SHP77 (cell line): ENCODE results near the gene GTPBP6.
"Not testable (repeated sequence)": the region's sequence is repeated elsewhere in the genome, so short reads cannot be mapped to it uniquely, and the experiment has no call there.

Experiments used
- DNase-seq, 2 experiments: peaks; one replicate each; lab custom pipeline; 2025; lab: John Stamatoyannopoulos, UW

The GTPBP6 gene

DNA sequence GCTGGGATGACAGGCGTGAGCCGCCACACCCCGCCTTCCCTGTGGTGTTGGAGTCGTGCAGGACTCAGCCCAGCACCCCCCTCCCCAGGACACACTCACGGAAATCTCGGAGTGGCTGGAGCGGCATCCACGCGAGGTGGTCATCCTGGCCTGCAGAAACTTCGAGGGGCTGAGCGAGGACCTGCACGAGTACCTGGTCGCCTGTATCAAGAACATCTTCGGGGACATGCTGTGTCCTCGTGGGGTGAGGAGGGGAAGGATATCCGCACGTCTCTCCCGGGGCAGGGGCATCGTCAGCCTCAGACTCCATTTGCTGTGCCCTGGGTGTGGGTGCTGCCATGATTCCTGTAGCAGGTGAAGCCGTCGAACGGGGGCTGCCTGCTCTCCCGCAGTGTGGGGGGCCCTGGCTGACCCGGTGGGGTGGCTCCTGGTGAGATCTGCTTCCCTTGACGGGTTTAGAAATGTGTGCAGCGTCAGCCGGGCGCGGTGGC lies 27.1 kb downstream of the GTPBP6 start:
- DNase-seq = no peak

GRCh38 chrX:290476-291166 lies 28.0 kb downstream of the GTPBP6 start:
- no peak for DNase-seq

- DNase-seq = no peak
Observed at GRCh38 chrX:288561-288991, 30.0 kb downstream of the GTPBP6 start.

DNA sequence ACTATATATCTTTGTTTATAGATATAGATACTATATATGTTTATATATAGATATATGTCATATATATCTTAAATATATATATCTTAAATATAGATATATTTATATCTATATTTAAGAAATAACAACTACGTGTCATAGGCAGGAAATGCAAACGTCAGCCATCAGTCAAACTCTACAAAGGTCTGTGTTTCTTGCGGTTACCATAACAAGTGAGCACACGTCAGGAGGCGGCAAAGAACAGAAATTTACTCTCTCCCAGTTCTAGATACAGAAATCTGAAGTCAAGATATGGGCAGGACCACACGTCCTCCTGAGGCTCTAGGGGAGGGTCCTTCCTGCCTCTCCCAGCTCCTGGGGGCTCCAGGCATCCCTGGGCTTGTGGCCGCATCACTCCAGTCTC lies 30.9 kb downstream of the GTPBP6 start:
- DNase-seq = no peak

DNA sequence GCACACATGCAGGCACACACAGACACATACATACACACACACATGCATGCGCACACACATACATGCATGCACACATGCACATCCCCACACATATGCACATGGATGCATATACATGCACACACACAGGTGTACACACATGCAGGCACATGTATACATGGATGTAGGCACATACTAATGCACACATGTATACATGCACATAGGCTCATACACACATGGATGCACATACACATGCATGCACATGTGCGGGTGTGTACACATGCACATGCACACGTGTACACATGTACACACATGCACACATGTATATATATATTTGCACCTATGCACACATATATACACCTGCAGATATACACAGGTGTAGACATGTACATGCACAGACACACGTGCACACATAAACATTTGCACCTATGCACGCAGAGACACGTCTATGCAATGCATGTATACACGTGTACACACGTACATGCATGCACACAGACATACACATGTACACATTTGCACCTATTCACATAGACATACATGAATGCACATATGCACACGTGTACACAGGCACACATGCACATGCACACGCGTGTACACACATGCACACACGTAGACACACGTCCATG lies 33.4 kb downstream of the GTPBP6 start:
- DNase-seq = no peak

DNA sequence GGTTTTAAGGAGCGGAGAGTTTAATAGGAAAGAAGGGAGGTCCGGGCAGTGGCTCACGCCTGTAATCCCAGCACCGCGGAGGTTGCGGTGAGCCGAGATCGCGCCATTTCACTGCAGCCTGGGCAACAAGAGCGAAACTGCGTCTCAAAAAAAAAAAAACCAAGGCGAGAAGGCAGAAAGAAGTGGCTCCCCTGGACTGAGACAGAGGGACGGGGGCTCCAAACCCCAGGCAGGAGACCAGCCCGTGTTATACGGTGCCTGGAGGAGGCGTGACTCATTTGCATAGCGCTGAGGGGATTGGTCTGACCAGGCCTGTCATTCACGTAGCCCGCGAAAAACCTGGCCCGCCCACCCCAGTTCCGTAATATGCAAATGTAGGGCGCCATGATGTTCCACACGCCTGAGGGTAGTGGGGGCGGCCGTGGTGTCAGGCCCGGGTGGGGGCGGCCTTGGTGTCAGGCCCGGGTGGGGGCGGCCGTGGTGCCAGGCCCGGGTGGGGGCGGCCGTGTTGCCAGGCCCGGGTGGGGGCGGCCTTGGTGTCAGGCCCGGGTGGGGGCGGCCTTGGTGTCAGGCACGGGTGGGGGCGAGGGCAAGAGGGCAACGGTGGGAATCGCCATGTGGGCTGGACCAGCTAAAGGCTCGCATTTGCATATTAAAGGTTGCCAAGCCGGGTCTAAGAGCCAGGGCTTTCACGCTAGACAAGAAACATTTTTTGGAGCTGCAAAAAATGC lies 35.3 kb downstream of the GTPBP6 start:
- no peak for DNase-seq

- not testable (repeated sequence) for DNase-seq
Observed at GRCh38 chrX:282000-282681, 36.5 kb downstream of the GTPBP6 start.

- DNase-seq = no peak
Observed at GRCh38 chrX:281166-281999, 37.2 kb downstream of the GTPBP6 start, which contains the start of gene PLCXD1. TSS of gene PLCXD1 (plus strand) at chrX:281381. CDS start at chrX:284188, 2,807 bp downstream.

- DNase-seq = not testable (repeated sequence)
Observed at GRCh38 chrX:280722-281121, 37.9 kb downstream of the GTPBP6 start.

- DNase-seq = not testable (repeated sequence)
Observed at GRCh38 chrX:279757-280604, 38.6 kb downstream of the GTPBP6 start.

DNA sequence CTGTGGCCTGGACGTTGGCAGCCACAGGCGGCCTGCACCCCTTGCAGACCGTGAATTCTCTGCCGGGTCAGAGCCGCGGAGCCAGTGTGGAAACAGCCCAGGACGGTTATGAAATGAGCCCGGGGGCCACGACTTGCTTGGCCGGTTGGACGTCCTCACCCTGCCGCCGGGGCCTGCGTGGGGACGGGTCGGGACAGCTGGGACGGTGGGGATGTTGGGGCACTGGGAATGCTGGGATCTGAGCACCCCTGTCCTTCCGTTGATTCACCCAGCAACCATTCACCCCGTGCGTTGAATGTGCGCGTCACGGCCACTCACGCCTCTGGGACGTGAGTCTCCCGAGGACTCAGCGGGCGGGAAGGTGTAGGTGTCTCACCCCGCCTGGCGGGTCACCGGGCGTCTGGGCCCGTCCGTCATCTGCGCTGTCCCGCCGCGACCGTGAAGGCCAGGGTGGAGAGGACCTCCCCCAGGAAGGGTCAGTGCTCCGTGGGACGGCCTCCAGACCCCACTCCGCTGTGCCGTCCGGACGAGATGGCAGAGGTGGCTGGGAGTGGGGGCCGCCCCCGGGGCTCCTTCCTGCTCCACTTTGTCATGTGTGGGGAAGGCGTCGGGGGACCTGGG lies 41.9 kb downstream of the GTPBP6 start:
- no peak for DNase-seq

DNA sequence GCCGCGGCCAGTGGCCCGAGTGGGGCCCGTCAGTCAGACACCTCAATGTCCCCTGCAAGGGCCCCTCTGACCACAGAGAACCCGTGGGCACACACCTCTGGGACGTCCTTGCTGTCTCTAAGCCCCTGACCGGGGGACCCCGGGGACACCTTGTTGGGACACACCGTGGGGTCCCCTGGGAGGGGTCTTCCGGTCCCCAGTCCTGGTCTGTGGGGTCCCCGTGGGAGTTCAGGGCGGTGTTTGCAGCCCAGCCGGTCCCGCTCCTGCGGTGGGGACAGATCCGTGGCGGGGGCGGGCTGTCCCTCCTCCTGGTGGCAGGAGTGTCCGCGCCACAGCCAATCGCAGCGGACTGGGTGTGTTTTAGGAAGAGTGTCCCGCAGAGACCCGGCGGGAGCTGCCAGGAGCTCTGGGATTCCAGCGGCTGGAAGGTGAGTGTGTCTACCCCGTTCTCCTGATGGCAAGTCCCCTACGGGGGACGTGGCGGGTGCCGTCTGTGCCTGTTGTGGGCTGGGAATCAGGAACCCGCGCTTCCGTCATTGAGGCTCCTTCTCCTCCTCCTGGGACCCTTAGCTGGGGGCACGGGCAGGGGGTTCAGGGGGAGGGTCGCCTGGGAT lies 42.5 kb downstream of the GTPBP6 start:
- DNase-seq = no peak

- no peak for DNase-seq
Observed at GRCh38 chrX:275476-275966, 43.1 kb downstream of the GTPBP6 start.

DNA sequence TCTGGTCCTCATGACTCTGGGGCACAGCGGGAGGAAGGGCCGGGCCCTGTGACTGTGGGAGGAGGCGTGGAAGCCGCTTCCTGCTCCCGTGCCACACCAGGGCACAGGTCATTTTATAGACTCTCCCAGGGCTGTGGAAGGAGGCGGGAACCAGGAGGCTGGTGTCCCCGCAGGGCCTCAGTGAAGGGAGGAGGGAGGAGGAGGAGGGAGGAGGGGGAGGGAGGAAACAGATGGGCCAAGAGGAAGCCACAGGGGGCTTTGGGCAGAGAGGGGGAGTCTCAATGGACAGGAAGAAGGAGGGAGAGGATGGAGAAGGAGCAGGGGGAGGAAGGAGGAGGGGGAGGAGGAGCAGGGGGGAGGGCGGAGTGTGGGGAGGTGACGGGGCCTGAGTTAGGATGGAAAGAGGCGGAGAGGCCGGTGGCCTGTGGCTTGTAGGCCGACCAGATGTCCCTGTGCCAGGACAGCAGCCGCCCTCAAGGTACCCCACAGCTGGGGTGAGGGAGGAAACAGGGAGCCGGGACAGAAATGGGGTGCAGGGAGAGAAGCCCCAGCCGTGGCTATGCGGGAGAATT lies 43.6 kb downstream of the GTPBP6 start:
- DNase-seq = no peak

DNA sequence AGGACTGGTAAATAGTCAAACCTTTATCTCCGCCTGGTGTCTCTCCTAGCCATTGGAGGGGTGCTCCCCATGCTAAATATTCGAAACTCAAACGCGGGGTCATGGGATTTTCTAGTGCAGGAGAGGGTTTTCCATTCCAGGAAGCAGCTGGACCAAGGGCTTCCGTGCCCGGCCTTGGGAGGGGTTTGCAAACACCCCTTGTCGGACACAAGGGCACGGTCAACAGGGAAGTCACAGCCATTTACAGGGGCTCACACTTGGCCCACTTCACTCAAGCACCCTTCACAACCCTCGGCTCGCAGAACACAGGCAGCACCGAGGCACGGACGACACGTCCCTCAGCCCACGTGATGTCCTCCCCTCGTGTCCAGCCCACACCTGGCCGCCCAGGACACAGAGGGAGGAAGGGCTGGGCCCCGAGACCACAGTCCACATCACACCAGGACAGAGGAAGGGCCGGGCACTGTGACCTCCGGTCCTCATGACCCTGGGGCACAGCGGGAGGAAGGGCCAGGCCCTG lies 47.7 kb downstream of the GTPBP6 start:
- no peak for DNase-seq

GRCh38 chrX:267771-268261 lies 50.8 kb downstream of the GTPBP6 start:
- DNase-seq = no peak

GRCh38 chrX:265502-265901 lies 53.1 kb downstream of the GTPBP6 start:
- DNase-seq = no peak

DNA sequence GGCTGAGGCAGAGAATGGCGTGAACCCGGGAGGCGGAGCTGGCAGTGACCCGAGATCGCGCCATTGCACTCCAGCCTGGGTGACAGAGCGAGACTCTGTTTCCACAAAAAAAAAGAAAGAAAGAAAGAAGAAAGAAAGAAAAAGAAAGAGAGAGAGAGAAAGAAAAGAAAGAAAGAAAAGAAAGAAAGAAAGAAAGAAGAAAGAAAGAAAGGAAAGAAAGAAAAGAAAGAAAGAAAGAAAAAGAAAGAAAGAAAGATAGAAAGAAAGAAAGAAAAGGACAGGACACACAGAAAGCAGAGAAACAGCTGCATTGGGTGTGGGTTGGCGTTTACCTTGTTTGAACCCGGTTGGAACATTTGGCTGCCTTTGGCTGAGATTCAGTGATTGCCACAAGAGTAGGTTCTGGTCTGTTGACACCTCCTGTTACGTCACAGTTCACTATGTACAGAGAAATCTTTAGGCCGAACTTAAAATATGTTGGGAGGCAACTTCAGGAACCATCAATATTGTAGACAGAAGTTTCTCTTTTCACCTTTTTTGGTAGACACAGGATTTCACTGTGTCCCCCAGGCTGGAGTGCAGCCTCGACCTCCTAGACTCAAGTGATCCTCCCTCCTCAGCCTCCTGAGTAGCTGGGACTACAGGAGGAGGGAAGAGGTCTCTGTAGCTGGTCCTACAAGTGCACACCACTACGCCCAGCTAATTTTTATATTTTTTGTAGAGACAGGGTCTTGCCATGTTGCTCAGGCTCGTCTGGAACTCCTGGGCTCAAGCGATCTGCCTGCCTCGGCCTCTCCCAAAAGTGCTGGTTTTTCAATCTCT lies 53.8 kb downstream of the GTPBP6 start:
- no peak for DNase-seq
